Fibroblast of the aortic adventitia (primary cell): ENCODE data around the gene ITIH5. TPM values are rescaled to one million over a fixed set of nuclear protein-coding genes. Genes with fewer than 3 reads are reported as not detected.

ENCODE experiments used
- DNase-seq: peaks from one replicate; pipeline ENCODE4 v3.0.0-alpha.2; 2010; ENCODE audit warnings: low read depth
- H3K4me3 ChIP-seq: 2 replicates; pipeline ENCODE4 v1.5.1; 2011; ENCODE audit warnings: low read depth, mild to moderate bottlenecking, control low read depth, low read length, moderate library complexity
- CTCF ChIP-seq: IDR thresholded peaks from 2 replicates; pipeline ENCODE4 v1.5.1; 2011; ENCODE audit warnings: mild to moderate bottlenecking, low read length, control low read depth, inconsistent platforms; ENCODE audit not compliant: insufficient read depth
- total RNA-seq: library from RNA; depleted of rRNA; stranded (reverse); fragments of >200 nt; gene quantifications from 2 replicates; pipeline ENCODE4 v1.2.3, GENCODE V29; 2012; ENCODE audit warnings: low replicate concordance

Gene ITIH5
- total RNA-seq, 1 donor = 0.09 TPM

GRCh38 chr10:7587168-7587864, 79.5 kb downstream of the ITIH5 start:
- TF ChIP-seq CTCF = no peak
- H3K4me3 ChIP-seq = no peak overlapping the region
- no peak for DNase-seq

- no peak for DNase-seq
- no peak for TF ChIP-seq CTCF
- H3K4me3 ChIP-seq = no peak overlapping the region
Observed at GRCh38 chr10:7585228-7585627, 81.5 kb downstream of the ITIH5 start.

- TF ChIP-seq CTCF = no peak
- no peak overlapping the region for H3K4me3 ChIP-seq
- DNase-seq = no peak
Observed at GRCh38 chr10:7583626-7584025, 83.1 kb downstream of the ITIH5 start.

GRCh38 chr10:7580520-7580919, 86.2 kb downstream of the ITIH5 start:
- no peak overlapping the region for H3K4me3 ChIP-seq
- TF ChIP-seq CTCF = no peak
- no peak for DNase-seq

GRCh38 chr10:7579681-7580080, 87.1 kb downstream of the ITIH5 start:
- no peak for DNase-seq
- no peak overlapping the region for H3K4me3 ChIP-seq
- TF ChIP-seq CTCF = no peak

GRCh38 chr10:7577579-7577978, 89.2 kb downstream of the ITIH5 start:
- DNase-seq = no peak
- TF ChIP-seq CTCF = no peak
- H3K4me3 ChIP-seq = no peak overlapping the region

GRCh38 chr10:7577176-7577575, 89.6 kb downstream of the ITIH5 start:
- peak; percentile 8 for DNase-seq

More at GRCh38 chr10:7577176-7577575, 89.6 kb downstream of the ITIH5 start:
- no peak for TF ChIP-seq CTCF
- no peak overlapping the region for H3K4me3 ChIP-seq
